Uterus (tissue), 2 donors: ENCODE results near the gene CSF1R.

ENCODE experiments used
- POLR2A ChIP-seq, 2 donors: fragments of 450-650 bp; IDR thresholded peaks; one replicate each; pipeline ENCODE4 v1.6.1; 2016; ENCODE audit warnings: antibody characterized with exemption in 2 of 2, mild to moderate bottlenecking in 1 of 2, moderate library complexity in 1 of 2
- TF ChIP-seq, protein P1 (sequence below), 4 experiments: fragments of 200-600 bp in 2 of 4; fragments of 450-650 bp in 2 of 4; sonication (generic) in 2 of 4; IDR thresholded peaks; one replicate each; pipeline ENCODE4 v1.5.1; 2016 to 2019; ENCODE audit warnings: antibody characterized with exemption in 4 of 4, mild to moderate bottlenecking in 2 of 4, moderate library complexity in 1 of 4

DNA sequence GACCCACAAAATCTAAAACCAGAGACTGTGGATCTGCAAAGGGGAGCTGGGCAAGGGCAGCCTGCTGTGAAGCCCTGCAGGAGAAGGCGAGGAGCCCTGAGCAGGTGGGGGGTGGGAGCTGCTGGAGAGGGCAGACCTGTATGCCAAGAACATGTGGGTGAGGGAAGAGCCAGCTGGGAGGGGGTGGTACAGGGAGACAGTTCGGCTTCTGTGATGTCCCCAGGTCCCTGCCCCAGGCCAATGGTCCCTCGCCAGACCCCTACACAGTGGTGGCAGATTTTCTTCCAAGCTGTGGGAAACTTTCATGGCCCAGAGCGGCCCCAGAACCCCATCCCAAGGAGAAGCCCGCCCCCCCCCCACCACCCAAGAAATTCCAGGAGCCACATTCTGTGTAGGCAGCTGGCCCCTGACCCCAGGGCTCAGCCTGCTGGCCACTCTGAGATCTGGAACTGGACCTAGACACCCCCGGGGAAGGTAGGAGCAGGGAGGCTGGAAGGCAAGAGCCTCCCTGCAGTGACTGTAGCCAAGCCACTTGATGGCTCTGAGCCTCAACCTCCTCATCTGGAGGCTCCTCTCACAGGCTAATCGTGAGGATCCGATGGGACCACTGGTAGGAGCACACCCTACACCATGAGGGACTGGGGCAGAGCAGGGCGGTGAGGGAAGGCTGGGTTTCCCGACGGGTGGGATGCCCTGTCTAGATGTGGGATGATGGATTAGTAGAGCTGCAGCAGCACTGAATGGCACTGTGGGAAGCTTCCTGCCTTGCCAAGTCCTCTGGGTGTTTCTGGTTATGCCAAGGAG is 22.6 kb upstream of the CSF1R start:
- TF ChIP-seq, protein P1, sequence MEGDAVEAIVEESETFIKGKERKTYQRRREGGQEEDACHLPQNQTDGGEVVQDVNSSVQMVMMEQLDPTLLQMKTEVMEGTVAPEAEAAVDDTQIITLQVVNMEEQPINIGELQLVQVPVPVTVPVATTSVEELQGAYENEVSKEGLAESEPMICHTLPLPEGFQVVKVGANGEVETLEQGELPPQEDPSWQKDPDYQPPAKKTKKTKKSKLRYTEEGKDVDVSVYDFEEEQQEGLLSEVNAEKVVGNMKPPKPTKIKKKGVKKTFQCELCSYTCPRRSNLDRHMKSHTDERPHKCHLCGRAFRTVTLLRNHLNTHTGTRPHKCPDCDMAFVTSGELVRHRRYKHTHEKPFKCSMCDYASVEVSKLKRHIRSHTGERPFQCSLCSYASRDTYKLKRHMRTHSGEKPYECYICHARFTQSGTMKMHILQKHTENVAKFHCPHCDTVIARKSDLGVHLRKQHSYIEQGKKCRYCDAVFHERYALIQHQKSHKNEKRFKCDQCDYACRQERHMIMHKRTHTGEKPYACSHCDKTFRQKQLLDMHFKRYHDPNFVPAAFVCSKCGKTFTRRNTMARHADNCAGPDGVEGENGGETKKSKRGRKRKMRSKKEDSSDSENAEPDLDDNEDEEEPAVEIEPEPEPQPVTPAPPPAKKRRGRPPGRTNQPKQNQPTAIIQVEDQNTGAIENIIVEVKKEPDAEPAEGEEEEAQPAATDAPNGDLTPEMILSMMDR (IDR thresholded peaks at IDR 0.05), result no peak
- TF ChIP-seq POLR2A (IDR thresholded peaks at IDR 0.05), result no peak
